LNCAP (cell line): ENCODE results near the gene METTL21A.

ENCODE experiments used
- CTCF ChIP-seq: fragments of 450-650 bp; IDR thresholded peaks from 2 replicates; pipeline ENCODE4 v1.5.1; 2017; ENCODE audit warnings: mild to moderate bottlenecking

METTL21A gene

GRCh38 chr2:207599636-207600035 is 25.6 kb downstream of the METTL21A start:
- no peak for TF ChIP-seq CTCF

GRCh38 chr2:207594731-207595130 is 30.5 kb downstream of the METTL21A start:
- TF ChIP-seq CTCF = no peak

GRCh38 chr2:207594264-207594663 is 30.9 kb downstream of the METTL21A start:
- no peak for TF ChIP-seq CTCF

GRCh38 chr2:207593277-207593676 is 31.9 kb downstream of the METTL21A start:
- no peak for TF ChIP-seq CTCF

- no peak for TF ChIP-seq CTCF
These were observed 36.1 kb downstream of the METTL21A start for GRCh38 chr2:207589143-207589542.

GRCh38 chr2:207587305-207587704 is 37.9 kb downstream of the METTL21A start:
- TF ChIP-seq CTCF = no peak

GRCh38 chr2:207584952-207585351 is 40.2 kb downstream of the METTL21A start:
- TF ChIP-seq CTCF = no peak

- no peak for TF ChIP-seq CTCF
These were observed 53.8 kb downstream of the METTL21A start for GRCh38 chr2:207571370-207571769.
